ENCODE data around the gene RGS7. TPM values are rescaled to one million over a fixed set of nuclear protein-coding genes. Genes with fewer than 3 reads are reported as not detected.

RGS7 gene
- total RNA-seq, 1 donor from 2014 or later = 0.18 TPM

DNA sequence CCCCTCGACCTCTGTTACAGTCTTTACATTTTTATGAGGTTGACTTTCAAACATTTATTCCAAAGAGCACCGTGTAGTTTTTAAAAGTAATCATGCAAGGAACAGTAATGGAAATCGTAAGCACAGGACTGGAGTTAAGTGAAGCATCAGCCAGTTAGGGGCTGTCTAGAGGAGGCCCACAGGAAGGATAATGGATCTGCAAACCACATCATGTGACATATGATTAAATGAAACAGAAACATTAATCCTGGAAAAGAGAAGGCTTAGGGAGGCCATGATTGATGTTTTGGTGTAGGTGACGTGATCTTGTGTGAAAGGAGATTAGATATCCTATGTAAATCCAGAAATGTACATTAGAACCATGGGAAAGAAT, 25.0 kb downstream of the RGS7 start:
- H3K36me3 ChIP-seq (ENCODE audit: insufficient read depth, low read length) = no peaks in the 10 kb centered on the region
- H3K4me2 ChIP-seq (ENCODE audit: low read length) = no peak overlapping the region
- Mint-ChIP-seq H3K36me3 (ENCODE audit: low read depth, unreplicated experiment) (no peaks in the 10 kb centered on the region), H3K4me3 (ENCODE audit: unreplicated experiment) (no peak overlapping the region), H3K27ac (ENCODE audit: unreplicated experiment) (no peak overlapping the region), H3K4me1 (ENCODE audit: low read depth, unreplicated experiment) (peaks cover 7% of the 10 kb centered on the region), H3K9me3 (ENCODE audit: unreplicated experiment) (no peaks in the 10 kb centered on the region), H3K27me3 (ENCODE audit: low read depth, unreplicated experiment) (peaks cover 7% of the 10 kb centered on the region)
- H3K9ac ChIP-seq (ENCODE audit: low read length) = no peak overlapping the region
- H3K4me1 ChIP-seq (ENCODE audit: insufficient read depth, low read length) = no peaks in the 10 kb centered on the region
- H3K27me3 ChIP-seq (ENCODE audit: insufficient read depth, low read length) = no peaks in the 10 kb centered on the region
- H3K27ac ChIP-seq (ENCODE audit: low read depth, low read length) = no peak overlapping the region
- no peak overlapping the region for H3K4me3 ChIP-seq (ENCODE audit: insufficient read depth, low read depth, low read length)
- TF ChIP-seq, protein P1, sequence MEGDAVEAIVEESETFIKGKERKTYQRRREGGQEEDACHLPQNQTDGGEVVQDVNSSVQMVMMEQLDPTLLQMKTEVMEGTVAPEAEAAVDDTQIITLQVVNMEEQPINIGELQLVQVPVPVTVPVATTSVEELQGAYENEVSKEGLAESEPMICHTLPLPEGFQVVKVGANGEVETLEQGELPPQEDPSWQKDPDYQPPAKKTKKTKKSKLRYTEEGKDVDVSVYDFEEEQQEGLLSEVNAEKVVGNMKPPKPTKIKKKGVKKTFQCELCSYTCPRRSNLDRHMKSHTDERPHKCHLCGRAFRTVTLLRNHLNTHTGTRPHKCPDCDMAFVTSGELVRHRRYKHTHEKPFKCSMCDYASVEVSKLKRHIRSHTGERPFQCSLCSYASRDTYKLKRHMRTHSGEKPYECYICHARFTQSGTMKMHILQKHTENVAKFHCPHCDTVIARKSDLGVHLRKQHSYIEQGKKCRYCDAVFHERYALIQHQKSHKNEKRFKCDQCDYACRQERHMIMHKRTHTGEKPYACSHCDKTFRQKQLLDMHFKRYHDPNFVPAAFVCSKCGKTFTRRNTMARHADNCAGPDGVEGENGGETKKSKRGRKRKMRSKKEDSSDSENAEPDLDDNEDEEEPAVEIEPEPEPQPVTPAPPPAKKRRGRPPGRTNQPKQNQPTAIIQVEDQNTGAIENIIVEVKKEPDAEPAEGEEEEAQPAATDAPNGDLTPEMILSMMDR (IDR thresholded peaks at IDR 0.05; ENCODE audit: insufficient read depth, low read depth, low read length) = no peak
- TF ChIP-seq EZH2 (IDR thresholded peaks at IDR 0.05; ENCODE audit: insufficient read depth, low read length) = no peak
- no peaks in the 10 kb centered on the region for H3K79me2 ChIP-seq (ENCODE audit: insufficient read depth, low read length)
- no peaks in the 10 kb centered on the region for H3K9me3 ChIP-seq (ENCODE audit: insufficient read depth, low read depth, low read length)
- no peak overlapping the region for H2AFZ ChIP-seq (ENCODE audit: low read depth, low read length)
- H4K20me1 ChIP-seq (ENCODE audit: insufficient read depth, low read length) = no peaks in the 10 kb centered on the region
- FAIRE-seq (no peak), DNase-seq (ENCODE audit: low read depth) (no peak)

DNA sequence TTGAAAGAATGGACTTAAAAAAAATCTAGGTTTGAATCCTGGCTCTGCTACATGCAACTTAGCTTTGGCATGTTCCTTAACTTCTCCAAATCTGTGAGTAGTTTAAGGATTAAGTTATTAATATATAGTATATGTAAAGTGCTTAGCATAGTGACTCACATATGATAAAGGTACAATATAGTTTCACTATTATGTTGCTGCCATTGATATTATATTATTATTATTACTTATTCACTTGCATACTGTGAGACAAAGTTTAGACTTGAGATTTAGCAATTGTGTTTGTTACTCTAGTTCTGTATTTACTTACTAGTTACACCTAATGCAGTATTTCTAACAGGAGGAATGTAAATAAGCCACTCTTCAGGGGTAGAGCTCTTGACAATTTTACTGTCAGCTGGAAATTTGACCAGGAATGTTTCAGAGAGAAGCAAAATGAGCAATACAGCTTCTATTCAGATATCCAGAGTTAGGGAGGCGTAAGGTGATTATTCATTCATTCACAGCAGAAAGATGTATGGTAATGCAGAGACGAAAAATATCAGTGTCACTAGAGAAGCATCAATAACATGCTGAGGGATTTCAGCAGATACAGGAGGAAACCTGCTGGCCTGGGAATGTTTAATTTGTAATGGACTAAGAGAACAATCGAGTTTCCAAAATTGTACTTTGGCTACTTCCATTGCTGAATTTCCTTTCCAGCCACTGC, 25.5 kb downstream of the RGS7 start:
- Histone ChIP-seq H4K20me1 (ENCODE audit: insufficient read depth, low read length) (no peaks in the 10 kb centered on the region), H2AFZ (ENCODE audit: low read depth, low read length) (no peak overlapping the region), H3K4me3 (ENCODE audit: insufficient read depth, low read depth, low read length) (no peak overlapping the region), H3K9ac (ENCODE audit: low read length) (no peak overlapping the region), H3K27ac (ENCODE audit: low read depth, low read length) (no peak overlapping the region), H3K9me3 (ENCODE audit: insufficient read depth, low read depth, low read length) (no peaks in the 10 kb centered on the region), H3K4me2 (ENCODE audit: low read length) (no peak overlapping the region), H3K36me3 (ENCODE audit: insufficient read depth, low read length) (no peaks in the 10 kb centered on the region), H3K79me2 (ENCODE audit: insufficient read depth, low read length) (no peaks in the 10 kb centered on the region), H3K4me1 (ENCODE audit: insufficient read depth, low read length) (no peaks in the 10 kb centered on the region), H3K27me3 (ENCODE audit: insufficient read depth, low read length) (no peaks in the 10 kb centered on the region)
- no peak for DNase-seq (ENCODE audit: low read depth)
- Mint-ChIP-seq H3K27me3 (ENCODE audit: low read depth, unreplicated experiment) (peaks cover 7% of the 10 kb centered on the region), H3K4me1 (ENCODE audit: low read depth, unreplicated experiment) (peaks cover 5% of the 10 kb centered on the region), H3K9me3 (ENCODE audit: unreplicated experiment) (no peaks in the 10 kb centered on the region), H3K36me3 (ENCODE audit: low read depth, unreplicated experiment) (no peaks in the 10 kb centered on the region), H3K27ac (ENCODE audit: unreplicated experiment) (no peak overlapping the region), H3K4me3 (ENCODE audit: unreplicated experiment) (no peak overlapping the region)
- TF ChIP-seq EZH2 (IDR thresholded peaks at IDR 0.05; ENCODE audit: insufficient read depth, low read length) = no peak
- TF ChIP-seq, protein P1 (IDR thresholded peaks at IDR 0.05; ENCODE audit: insufficient read depth, low read depth, low read length) = no peak
- no peak for FAIRE-seq

DNA sequence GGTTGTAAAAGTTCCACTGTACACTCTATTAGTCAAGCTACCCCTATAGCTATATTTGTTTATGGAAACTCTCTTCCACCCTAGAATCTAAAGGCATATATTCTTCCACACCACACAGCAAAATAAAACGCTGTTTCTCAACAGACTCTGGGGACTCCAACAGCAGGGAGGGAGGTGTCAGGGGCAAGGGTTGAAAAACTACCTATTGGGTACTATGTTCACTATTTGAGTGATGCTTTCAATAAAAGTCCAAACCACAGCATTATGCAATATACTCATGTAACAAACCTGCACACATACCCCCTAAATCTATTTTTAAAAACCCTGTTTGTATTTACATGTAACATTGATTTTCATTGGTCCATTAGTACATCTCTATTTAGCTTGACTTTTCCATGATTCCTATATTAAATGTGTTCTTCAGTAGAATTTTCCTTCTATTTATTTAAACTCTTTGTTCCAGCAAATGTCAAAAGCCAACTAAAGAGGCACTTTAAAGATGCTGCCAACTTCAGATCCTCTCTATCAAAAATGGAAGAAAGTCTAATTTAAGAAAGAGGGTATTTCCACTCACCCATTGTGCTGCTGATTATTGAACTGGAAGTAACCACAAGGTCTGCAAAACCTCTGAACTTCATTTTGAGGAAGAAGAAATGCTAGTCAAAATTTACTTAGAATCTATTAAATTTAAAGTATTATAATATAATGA, 26.2 kb downstream of the RGS7 start:
- no peak for FAIRE-seq
- H3K9me3 ChIP-seq (ENCODE audit: insufficient read depth, low read depth, low read length) = no peaks in the 10 kb centered on the region

More for the DNA sequence above, 26.2 kb downstream of the RGS7 start:
- H3K4me2 ChIP-seq (ENCODE audit: low read length) = no peak overlapping the region
- H3K79me2 ChIP-seq (ENCODE audit: insufficient read depth, low read length) = no peaks in the 10 kb centered on the region
- H3K27ac ChIP-seq (ENCODE audit: low read depth, low read length) = no peak overlapping the region
- Mint-ChIP-seq H3K4me3 (ENCODE audit: unreplicated experiment) (no peak overlapping the region), H3K27me3 (ENCODE audit: low read depth, unreplicated experiment) (peaks cover 7% of the 10 kb centered on the region), H3K4me1 (ENCODE audit: low read depth, unreplicated experiment) (no peaks in the 10 kb centered on the region), H3K36me3 (ENCODE audit: low read depth, unreplicated experiment) (no peaks in the 10 kb centered on the region), H3K9me3 (ENCODE audit: unreplicated experiment) (no peaks in the 10 kb centered on the region), H3K27ac (ENCODE audit: unreplicated experiment) (no peak overlapping the region)
- H3K4me3 ChIP-seq (ENCODE audit: insufficient read depth, low read depth, low read length) = no peak overlapping the region
- no peak for DNase-seq (ENCODE audit: low read depth)
- TF ChIP-seq EZH2 (IDR thresholded peaks at IDR 0.05; ENCODE audit: insufficient read depth, low read length) = no peak
- H3K27me3 ChIP-seq (ENCODE audit: insufficient read depth, low read length) = no peaks in the 10 kb centered on the region
- H3K36me3 ChIP-seq (ENCODE audit: insufficient read depth, low read length) = no peaks in the 10 kb centered on the region
- H3K4me1 ChIP-seq (ENCODE audit: insufficient read depth, low read length) = no peaks in the 10 kb centered on the region
- no peak overlapping the region for H3K9ac ChIP-seq (ENCODE audit: low read length)
- H4K20me1 ChIP-seq (ENCODE audit: insufficient read depth, low read length) = no peaks in the 10 kb centered on the region
- no peak overlapping the region for H2AFZ ChIP-seq (ENCODE audit: low read depth, low read length)

All from astrocyte (in vitro differentiated cells and primary cell).